Nephron (organoid): ENCODE measurements around the gene CARD14.

Experiments used
- H3K27ac Mint-ChIP-seq, 3 experiments: 2 replicates each; pipeline ENCODE4 v1.8.0; 2020; ENCODE audit warnings: mixed read lengths in 3 of 3, mild to moderate bottlenecking in 2 of 3, moderate library complexity in 1 of 3
- H3K27me3 Mint-ChIP-seq: 2 replicates; pipeline ENCODE4 v1.8.0; 2021; ENCODE audit warnings: low read depth, mild to moderate bottlenecking, moderate library complexity, mixed read lengths
- H3K36me3 Mint-ChIP-seq: 2 replicates; pipeline ENCODE4 v1.8.0; 2020; ENCODE audit warnings: low read depth, mixed read lengths
- H3K4me1 Mint-ChIP-seq: 2 replicates; pipeline ENCODE4 v1.8.0; 2020; ENCODE audit warnings: mixed read lengths
- H3K4me3 Mint-ChIP-seq, 3 experiments: 2 replicates each; pipeline ENCODE4 v1.8.0; 2020; ENCODE audit warnings: mild to moderate bottlenecking in 3 of 3, mixed read lengths in 3 of 3, moderate library complexity in 2 of 3
- H3K9me3 Mint-ChIP-seq: 2 replicates; pipeline ENCODE4 v1.8.0; 2020; ENCODE audit warnings: mixed read lengths
- TF ChIP-seq, protein P1 (sequence below), 3 experiments: fragments of 200-600 bp; sonication (generic); IDR thresholded peaks; one replicate each; pipeline ENCODE4 v1.5.0; 2021; ENCODE audit warnings: antibody characterized with exemption in 3 of 3; ENCODE audit not compliant: unreplicated experiment in 3 of 3

Gene CARD14

DNA sequence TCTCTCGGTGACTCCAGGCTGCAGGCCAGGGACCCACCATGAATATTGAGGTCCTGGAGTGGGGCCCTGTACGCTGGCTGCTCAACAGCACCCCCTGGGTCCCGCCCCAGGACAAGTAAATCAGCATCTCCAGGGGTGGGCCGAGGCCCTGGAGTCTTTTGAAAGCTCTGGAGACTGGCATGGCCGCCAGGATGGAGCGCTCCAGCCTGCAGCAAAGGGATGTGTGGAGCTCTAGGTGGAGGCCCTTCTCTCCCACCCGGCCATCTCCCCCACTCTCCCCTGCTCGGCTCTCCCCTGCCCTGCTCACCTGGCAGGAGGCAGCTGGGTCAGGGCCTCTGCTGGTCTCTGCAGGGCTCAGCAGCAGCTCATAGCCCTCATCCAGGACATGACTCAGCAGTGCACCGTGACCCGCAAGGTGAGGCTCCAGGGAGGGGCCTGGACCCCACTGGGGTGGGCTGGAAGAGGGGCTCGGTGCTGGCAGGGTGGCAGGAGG is 33.7 kb downstream of the CARD14 start:
- TF ChIP-seq, protein P1, sequence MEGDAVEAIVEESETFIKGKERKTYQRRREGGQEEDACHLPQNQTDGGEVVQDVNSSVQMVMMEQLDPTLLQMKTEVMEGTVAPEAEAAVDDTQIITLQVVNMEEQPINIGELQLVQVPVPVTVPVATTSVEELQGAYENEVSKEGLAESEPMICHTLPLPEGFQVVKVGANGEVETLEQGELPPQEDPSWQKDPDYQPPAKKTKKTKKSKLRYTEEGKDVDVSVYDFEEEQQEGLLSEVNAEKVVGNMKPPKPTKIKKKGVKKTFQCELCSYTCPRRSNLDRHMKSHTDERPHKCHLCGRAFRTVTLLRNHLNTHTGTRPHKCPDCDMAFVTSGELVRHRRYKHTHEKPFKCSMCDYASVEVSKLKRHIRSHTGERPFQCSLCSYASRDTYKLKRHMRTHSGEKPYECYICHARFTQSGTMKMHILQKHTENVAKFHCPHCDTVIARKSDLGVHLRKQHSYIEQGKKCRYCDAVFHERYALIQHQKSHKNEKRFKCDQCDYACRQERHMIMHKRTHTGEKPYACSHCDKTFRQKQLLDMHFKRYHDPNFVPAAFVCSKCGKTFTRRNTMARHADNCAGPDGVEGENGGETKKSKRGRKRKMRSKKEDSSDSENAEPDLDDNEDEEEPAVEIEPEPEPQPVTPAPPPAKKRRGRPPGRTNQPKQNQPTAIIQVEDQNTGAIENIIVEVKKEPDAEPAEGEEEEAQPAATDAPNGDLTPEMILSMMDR (IDR thresholded peaks at IDR 0.05; ENCODE audit: unreplicated experiment in 3 of 3) = no peak

DNA sequence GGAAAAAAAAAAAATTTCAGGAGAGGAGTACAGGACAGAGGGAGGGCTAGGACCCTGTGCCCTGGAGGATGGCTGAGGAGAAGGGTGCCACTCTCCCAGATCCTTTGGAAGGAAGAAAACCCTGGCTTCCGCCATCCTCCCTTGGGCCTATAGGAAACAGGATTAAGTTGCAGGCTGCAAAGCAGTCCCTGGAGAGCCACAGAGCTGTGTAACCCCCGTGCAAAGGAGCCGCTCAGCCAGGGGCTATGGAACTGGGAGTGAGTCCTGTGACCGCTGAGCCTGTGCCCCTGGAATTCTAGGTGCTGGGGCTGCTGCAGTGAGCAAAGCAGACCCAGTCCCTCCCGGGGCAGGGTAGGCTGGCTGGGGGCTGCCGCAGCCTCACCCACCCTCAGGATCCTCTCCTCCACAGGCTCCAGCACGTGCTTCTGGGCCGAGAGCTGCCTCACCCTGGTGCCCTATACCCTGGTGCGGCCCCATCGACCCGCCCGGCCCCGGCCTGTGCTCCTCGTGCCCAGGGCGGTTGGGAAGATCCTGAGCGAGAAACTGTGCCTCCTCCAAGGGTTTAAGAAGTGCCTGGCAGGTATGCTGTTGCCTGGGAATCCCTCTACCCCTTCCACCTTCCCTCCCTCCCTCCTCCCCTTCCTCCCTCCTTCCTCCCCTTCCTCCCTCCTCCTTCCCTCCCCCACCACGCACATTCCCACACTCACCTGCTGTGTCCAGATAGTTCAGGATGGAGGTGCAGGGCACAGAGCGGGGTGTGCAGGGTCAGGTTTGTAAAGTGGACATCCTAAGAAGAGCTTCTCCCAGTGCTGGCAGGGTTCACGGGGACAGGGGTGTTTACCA is 35.0 kb downstream of the CARD14 start:
- Mint-ChIP-seq H3K27me3 (no peaks in the 10 kb centered on the region), H3K4me3 (no peak overlapping the region), H3K9me3 (no peaks in the 10 kb centered on the region), H3K27ac (no peak overlapping the region), H3K36me3 (peaks cover under 1% of the 10 kb centered on the region), H3K4me1 (no peaks in the 10 kb centered on the region)
- TF ChIP-seq, protein P1 (IDR thresholded peaks at IDR 0.05; ENCODE audit: unreplicated experiment in 3 of 3) = no peak

More for the DNA sequence above, 33.7 kb downstream of the CARD14 start:
- H3K4me1 Mint-ChIP-seq = no peaks in the 10 kb centered on the region
- H3K27me3 Mint-ChIP-seq = no peaks in the 10 kb centered on the region
- H3K9me3 Mint-ChIP-seq = no peaks in the 10 kb centered on the region
- H3K4me3 Mint-ChIP-seq = no peak overlapping the region
- no peak overlapping the region for H3K27ac Mint-ChIP-seq
- no peaks in the 10 kb centered on the region for H3K36me3 Mint-ChIP-seq

DNA sequence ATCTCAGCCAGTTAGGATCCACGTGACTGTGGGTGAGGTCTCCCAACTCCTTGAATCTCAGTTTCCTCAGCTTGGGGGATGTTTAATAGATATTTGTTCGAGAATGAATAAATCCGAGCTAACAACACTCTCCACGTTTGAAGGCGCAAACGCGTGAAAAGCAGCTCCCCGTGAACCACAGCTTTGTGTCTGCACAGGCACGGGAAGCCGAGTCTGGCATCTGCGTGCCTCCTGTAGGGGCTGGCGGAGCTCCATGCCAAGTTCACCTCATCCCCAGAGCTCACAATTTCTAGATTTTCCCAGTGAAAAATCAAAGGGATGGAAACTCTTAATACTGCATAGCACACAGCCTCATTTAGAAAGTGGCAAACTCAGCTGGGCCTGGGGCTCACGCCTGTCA is 36.0 kb downstream of the CARD14 start:
- Mint-ChIP-seq H3K27me3 (no peaks in the 10 kb centered on the region), H3K9me3 (no peaks in the 10 kb centered on the region), H3K4me3 (no peak overlapping the region), H3K36me3 (peaks cover 8% of the 10 kb centered on the region), H3K4me1 (no peaks in the 10 kb centered on the region), H3K27ac (no peak overlapping the region)
- TF ChIP-seq, protein P1 (IDR thresholded peaks at IDR 0.05; ENCODE audit: unreplicated experiment in 3 of 3) = no peak

DNA sequence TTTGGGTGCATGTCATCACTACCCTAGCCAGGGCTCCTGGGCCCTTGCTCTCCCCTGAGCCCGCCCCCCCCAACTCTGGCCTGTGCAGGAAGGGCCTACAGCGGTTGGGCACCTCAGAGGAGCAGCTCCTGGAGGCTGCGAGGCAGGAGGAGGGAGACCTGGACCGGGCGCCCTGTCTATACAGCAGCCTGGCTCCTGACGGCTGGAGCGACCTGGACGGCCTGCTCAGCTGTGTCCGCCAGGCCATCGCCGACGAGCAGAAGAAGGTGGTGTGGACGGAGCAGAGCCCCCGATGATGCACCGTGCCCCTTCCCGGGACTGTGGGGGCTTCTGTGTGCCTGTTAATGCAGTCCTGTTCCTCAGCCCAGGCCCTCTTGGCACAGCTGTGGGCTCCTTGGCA is 38.2 kb downstream of the CARD14 start:
- peaks cover 9% of the 10 kb centered on the region for H3K36me3 Mint-ChIP-seq
- H3K4me3 Mint-ChIP-seq = no peak overlapping the region
- TF ChIP-seq, protein P1 (IDR thresholded peaks at IDR 0.05; ENCODE audit: unreplicated experiment in 3 of 3) = no peak
- H3K27ac Mint-ChIP-seq = no peak overlapping the region
- no peaks in the 10 kb centered on the region for H3K4me1 Mint-ChIP-seq
- H3K9me3 Mint-ChIP-seq = no peaks in the 10 kb centered on the region
- no peaks in the 10 kb centered on the region for H3K27me3 Mint-ChIP-seq

DNA sequence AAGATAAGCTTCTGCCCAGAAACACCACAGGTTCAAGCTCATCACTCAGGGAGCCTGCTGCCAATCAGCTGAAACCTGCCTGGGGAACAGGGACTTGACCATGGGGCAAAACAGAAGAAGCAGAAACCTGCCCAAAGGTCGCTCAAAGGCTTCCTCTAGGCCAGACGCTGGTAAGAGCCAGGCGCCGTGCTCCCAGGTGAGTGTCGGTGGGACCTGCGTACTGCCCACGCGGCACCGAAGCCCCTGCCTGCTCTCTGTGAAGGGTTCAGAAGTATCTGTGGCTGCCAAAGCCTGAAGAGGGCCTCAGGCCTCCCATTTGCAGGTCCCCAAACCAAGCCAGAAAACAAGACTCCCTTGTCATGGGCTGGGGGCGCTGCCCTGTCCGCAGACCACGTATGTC is 39.9 kb downstream of the CARD14 start:
- no peak overlapping the region for H3K4me3 Mint-ChIP-seq
- peaks cover 13% of the 10 kb centered on the region for H3K36me3 Mint-ChIP-seq
- TF ChIP-seq, protein P1 (IDR thresholded peaks at IDR 0.05; ENCODE audit: unreplicated experiment in 3 of 3) = no peak
- H3K4me1 Mint-ChIP-seq = no peaks in the 10 kb centered on the region
- no peaks in the 10 kb centered on the region for H3K27me3 Mint-ChIP-seq
- no peaks in the 10 kb centered on the region for H3K9me3 Mint-ChIP-seq
- H3K27ac Mint-ChIP-seq = no peak overlapping the region
